Mammary epithelial cell (primary cell): ENCODE measurements around the gene RPTOR.

Experiments
- CTCF ChIP-seq, 2 donors: IDR thresholded peaks in 1 of 2; conservative IDR thresholded peaks in 1 of 2; 2 replicates each; pipeline ENCODE4 v1.5.1; 2011 to 2012; ENCODE audit warnings: inconsistent platforms in 2 of 2, low read length in 2 of 2, mild to moderate bottlenecking in 2 of 2, control low read depth in 1 of 2, low read depth in 1 of 2; ENCODE audit not compliant: insufficient read depth in 1 of 2; ENCODE audit errors: extremely low read depth in 1 of 2
- EZH2 ChIP-seq: IDR thresholded peaks from 2 replicates; pipeline ENCODE4 v1.6.1; 2012; ENCODE audit warnings: low read length, inconsistent platforms, borderline replicate concordance

- TF ChIP-seq EZH2 (no peak), CTCF (conservative IDR thresholded peaks at IDR 0.05 in 1 of 2, IDR thresholded peaks at IDR 0.05 in 1 of 2; ENCODE audit: extremely low read depth in 1 of 2, insufficient read depth in 1 of 2, low read depth in 1 of 2, low read length in 2 of 2) (no peak)
Observed at GRCh38 chr17:80890921-80891396, 346.3 kb downstream of the RPTOR start.
